Thymus (tissue), 11 donors: Measurements from ENCODE around the gene MERTK. TPM values are rescaled to one million over a fixed set of nuclear protein-coding genes. Genes with fewer than 3 reads are reported as not detected.

Source experiments
- DNase-seq, 9 donors: peaks; one replicate each; pipeline ENCODE4 v3.0.0-alpha.2; 2013; ENCODE audit warnings: low spot score in 9 of 9, low read depth in 6 of 9, missing footprints in 1 of 9
- H3K27ac ChIP-seq, 2 donors: one replicate each; pipeline ENCODE4 v1.5.1; 2013; ENCODE audit warnings: control low read depth in 1 of 2, low read depth in 1 of 2, low read length in 1 of 2, mild to moderate bottlenecking in 1 of 2, moderate library complexity in 1 of 2
- H3K27me3 ChIP-seq, 2 donors: one replicate each; pipeline ENCODE4 v1.5.1; 2013; ENCODE audit warnings: low read length in 1 of 2; ENCODE audit not compliant: control insufficient read depth in 2 of 2, insufficient read depth in 1 of 2
- H3K36me3 ChIP-seq, 2 donors: one replicate each; pipeline ENCODE4 v1.5.1; 2013; ENCODE audit warnings: low read length in 1 of 2, mild to moderate bottlenecking in 1 of 2, moderate library complexity in 1 of 2; ENCODE audit not compliant: control insufficient read depth in 2 of 2, insufficient read depth in 2 of 2
- H3K4me1 ChIP-seq, 2 donors: one replicate each; pipeline ENCODE4 v1.5.1; 2013; ENCODE audit warnings: low read length in 2 of 2; ENCODE audit not compliant: control insufficient read depth in 2 of 2, insufficient read depth in 2 of 2
- H3K4me3 ChIP-seq, 2 donors: one replicate each; pipeline ENCODE4 v1.5.1; 2013; ENCODE audit warnings: low read length in 2 of 2, control low read depth in 1 of 2, mild to moderate bottlenecking in 1 of 2
- H3K9me3 ChIP-seq, 2 donors: one replicate each; pipeline ENCODE4 v1.5.1; 2013; ENCODE audit warnings: low read length in 1 of 2, mild to moderate bottlenecking in 1 of 2; ENCODE audit not compliant: control insufficient read depth in 2 of 2, insufficient read depth in 1 of 2
- WGBS: extraction: QIAGEN DNeasy Blood & Tissue Kit; methylation state at CpG from one replicate; pipeline ENCODE4 v1.1.7; 2013; 5-methylcytosine and 5-hydroxymethylcytosine counted together
- polyA plus RNA-seq: library from polyadenylated mRNA; stranded (reverse); fragments of 200-250 nt; gene quantifications from one replicate; pipeline ENCODE4 v1.2.3, GENCODE V29; 2013
- total RNA-seq: library from RNA; stranded (reverse); fragments of 120-200 nt; gene quantifications from one replicate; pipeline ENCODE4 v1.2.4, GENCODE V29; 2013
- donor health status: healthy.

MERTK gene
- total and polyA plus RNA-seq, 2 donors, result 5.7 to 16.5 TPM

DNA sequence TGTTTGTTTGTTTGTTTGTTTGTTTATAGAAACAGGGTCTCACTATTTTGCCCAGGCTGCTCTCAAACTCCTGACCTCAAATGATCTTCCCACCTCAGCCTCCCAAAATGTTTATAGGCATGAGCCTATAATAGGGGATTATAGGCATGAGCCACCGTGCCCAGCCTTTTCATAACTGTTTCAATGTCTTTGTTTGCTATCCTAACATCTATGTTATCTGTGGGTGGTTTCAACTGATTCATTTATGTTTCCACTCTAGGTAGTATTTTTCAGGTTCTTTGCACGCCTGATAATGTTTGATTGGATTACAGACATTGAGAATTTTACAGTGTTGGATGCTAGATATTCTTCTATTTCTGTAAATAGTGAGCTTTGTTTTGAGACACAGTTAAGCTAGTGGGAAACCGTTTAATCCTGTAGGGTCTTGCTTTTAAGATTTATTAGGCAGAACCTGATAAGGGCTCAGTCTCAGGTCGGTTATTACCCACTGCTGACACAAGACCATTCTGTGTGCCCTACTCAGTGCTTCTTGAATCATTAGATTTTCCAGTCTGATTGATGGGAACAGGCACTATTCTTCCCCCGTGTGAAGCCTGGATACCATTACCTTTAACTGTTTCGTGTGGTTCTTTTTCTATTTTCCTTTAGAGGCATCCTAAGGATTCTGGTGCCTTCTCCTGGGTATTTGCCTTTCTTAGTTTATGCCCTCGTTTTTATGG is 80.2 kb downstream of the MERTK start:
- no peaks in the 10 kb centered on the region for H3K36me3 ChIP-seq
- no peak overlapping the region for H3K4me3 ChIP-seq
- no peaks in the 10 kb centered on the region for H3K4me1 ChIP-seq
- 95% methylated on average over 7 of the region's 7 CpGs for WGBS
- DNase-seq, result no peak
- H3K27me3 ChIP-seq, result no peaks in the 10 kb centered on the region
- H3K27ac ChIP-seq, result no peak overlapping the region
- peaks cover 0 to 3% of the 10 kb centered on the region in 2 donors for H3K9me3 ChIP-seq

DNA sequence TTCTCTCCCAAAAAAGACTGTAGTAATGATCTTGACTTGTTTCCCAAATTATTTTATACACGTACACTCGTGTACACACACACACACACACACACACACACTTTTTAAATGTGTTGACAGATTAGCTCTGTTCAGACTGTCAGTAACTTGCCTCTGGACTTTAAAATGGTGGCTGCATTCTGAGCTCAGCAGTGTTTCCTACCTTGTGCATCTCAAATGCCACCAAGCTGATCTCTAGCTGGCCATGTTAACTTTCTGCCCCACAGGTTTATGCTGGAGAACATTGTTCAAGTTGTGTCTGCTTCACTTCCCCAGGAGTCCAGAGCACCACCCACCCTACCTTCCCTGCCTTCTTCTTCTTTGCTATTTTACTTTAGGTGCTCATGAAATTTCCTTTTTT is 83.3 kb downstream of the MERTK start:
- Histone ChIP-seq H3K27ac (no peak overlapping the region), H3K4me1 (no peaks in the 10 kb centered on the region), H3K4me3 (no peak overlapping the region), H3K36me3 (no peaks in the 10 kb centered on the region), H3K9me3 (peaks cover 0 to 4% of the 10 kb centered on the region in 2 donors), H3K27me3 (no peaks in the 10 kb centered on the region)
- DNase-seq, result no peak
- 96% methylated on average over 2 of the region's 2 CpGs for WGBS

DNA sequence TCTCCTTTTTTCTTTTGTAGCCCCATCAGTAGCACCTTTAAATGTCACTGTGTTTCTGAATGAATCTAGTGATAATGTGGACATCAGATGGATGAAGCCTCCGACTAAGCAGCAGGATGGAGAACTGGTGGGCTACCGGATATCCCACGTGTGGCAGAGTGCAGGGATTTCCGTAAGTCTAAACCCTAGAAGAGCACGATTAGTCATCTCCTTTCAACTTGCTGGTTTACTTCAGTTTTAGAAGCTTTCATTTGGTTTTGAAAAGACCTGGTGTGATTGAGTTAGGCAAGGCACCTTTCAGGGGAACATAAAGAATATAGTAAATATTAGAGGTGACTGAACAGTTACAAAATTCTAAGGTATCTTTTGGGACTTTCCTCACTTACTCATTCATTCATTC is 84.4 kb downstream of the MERTK start:
- Histone ChIP-seq H3K36me3 (no peaks in the 10 kb centered on the region), H3K9me3 (peaks cover 0 to 4% of the 10 kb centered on the region in 2 donors), H3K4me3 (no peak overlapping the region), H3K27me3 (no peaks in the 10 kb centered on the region), H3K27ac (no peak overlapping the region), H3K4me1 (no peaks in the 10 kb centered on the region)
- no peak for DNase-seq
- 94% methylated on average over 5 of the region's 5 CpGs for whole genome bisulfite sequencing

DNA sequence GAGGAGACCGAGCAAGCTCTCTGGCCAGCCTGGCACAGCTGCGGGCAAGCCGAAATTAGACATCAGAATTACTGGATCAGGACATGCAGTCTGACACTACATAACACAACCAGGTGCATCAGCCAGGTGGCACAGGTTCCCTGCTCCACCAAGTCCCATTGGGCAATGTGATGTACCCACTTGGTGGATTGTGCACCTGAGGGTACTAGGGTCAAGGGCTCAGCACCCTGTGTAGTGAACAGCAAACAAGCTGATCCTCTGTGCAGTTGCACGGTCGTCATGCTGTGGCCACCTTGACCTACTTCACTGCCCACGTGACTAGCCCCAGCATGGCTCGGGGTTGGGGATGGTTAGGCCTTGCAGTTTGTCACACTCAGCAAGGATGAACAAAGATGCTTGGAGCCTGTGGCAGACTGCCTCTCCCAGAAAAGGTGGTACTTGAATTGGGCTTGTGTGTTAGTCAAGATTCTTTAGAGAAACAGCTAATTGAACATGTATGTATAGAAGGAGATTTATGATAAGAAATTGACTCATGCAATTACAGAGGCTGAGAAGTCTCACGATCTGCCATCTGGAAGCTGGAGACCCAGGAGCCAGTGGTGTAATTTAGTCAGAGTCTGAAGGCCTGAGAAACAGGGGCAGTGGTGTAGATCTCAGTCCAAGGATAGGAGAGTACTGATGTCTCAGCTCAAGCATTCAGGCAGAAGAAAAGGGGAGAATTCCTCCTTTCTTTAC is 85.2 kb downstream of the MERTK start:
- Histone ChIP-seq H3K4me1 (no peaks in the 10 kb centered on the region), H3K9me3 (peaks cover 0 to 4% of the 10 kb centered on the region in 2 donors), H3K4me3 (no peak overlapping the region), H3K27me3 (no peaks in the 10 kb centered on the region), H3K36me3 (no peaks in the 10 kb centered on the region), H3K27ac (no peak overlapping the region)
- 91% methylated on average over 8 of the region's 8 CpGs for WGBS
- DNase-seq, result no peak

DNA sequence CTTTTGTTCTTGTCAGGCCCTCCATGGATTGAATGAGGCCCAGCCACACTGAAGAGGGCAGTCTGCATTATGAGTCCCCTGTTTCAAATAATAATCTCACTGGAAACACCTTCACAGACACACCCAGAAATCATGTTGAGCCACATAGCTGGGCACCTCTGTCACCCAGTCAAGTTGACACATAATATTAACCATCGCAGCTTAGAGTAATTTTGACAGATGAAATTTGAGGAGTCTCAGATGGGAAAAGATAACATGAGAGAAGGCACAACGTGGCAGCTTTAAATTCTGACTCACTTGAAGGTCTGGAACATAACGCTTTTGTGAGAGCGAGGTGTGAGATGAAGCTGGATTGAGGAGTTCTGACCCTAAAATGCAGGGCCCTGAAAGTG is 85.8 kb downstream of the MERTK start:
- Histone ChIP-seq H3K27ac (no peak overlapping the region), H3K4me3 (no peak overlapping the region), H3K9me3 (peaks cover 0 to 4% of the 10 kb centered on the region in 2 donors), H3K4me1 (no peaks in the 10 kb centered on the region), H3K27me3 (no peaks in the 10 kb centered on the region), H3K36me3 (no peaks in the 10 kb centered on the region)
- no peak for DNase-seq
- 96% methylated on average over 4 of the region's 4 CpGs for WGBS

DNA sequence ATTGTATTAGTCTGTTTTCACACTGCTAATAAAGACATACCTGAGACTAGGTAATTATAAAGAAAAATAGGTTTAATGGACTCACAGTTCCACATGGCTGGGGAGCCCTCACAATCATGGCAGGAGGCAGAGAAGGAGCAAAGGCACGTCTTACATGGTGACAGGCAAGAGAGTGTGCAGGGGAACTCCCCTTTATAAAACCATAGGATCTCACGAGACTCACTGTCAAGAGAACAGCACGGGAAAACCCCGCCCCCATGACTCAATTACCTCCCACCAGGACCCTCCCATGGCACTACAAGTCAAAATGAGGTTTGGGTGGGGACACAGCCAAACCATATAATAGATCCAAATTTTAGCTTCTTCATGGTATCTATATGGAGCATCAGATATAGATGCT is 87.1 kb downstream of the MERTK start:
- 84% methylated on average over 4 of the region's 4 CpGs for WGBS
- Histone ChIP-seq H3K9me3 (peaks cover 0 to 4% of the 10 kb centered on the region in 2 donors), H3K27ac (no peak overlapping the region), H3K27me3 (no peaks in the 10 kb centered on the region), H3K4me3 (no peak overlapping the region), H3K36me3 (no peaks in the 10 kb centered on the region), H3K4me1 (no peaks in the 10 kb centered on the region)
- no peak for DNase-seq

DNA sequence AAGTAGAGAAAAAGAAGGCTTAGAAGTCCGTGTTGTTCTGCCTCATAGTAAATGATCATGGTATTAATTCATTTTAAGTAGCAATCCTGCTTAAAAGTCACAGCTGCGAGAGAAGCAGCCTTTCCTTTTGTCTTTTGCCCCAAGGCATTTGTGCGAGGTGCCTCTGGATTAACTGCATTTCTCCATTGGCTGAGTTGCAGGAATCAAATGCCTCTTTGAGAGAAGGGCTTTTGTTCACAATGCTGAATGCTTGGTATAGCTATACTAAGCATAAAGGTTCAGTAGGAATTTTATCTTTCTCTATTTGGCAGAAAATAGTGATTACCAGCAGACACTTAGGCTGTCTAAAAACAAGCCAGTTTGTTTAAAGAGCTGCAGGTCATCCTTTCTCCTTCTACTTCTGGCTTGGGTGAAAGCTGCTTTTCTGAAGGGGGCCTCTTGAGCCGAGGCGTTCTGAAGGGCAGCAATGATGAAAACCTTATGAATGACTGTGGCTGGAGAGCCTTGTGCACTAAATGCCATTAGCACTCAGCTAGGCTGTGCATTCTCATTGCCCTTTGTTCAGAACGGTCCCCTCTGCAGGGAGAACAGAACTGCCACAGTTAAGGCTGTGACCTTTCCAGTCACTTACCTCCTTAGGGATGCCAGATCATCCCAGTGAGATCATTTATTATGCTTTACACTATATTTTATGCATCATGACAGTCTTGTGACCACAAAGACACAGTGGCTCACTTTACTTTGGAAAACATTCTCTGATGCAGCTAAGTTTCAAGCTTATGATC is 87.9 kb downstream of the MERTK start:
- no peaks in the 10 kb centered on the region for H3K36me3 ChIP-seq
- no peak for DNase-seq
- 86% methylated on average over 6 of the region's 6 CpGs for WGBS
- H3K4me1 ChIP-seq, result no peaks in the 10 kb centered on the region
- no peak overlapping the region for H3K27ac ChIP-seq
- H3K4me3 ChIP-seq, result no peak overlapping the region
- H3K9me3 ChIP-seq, result peaks cover 0 to 4% of the 10 kb centered on the region in 2 donors
- H3K27me3 ChIP-seq, result no peaks in the 10 kb centered on the region

DNA sequence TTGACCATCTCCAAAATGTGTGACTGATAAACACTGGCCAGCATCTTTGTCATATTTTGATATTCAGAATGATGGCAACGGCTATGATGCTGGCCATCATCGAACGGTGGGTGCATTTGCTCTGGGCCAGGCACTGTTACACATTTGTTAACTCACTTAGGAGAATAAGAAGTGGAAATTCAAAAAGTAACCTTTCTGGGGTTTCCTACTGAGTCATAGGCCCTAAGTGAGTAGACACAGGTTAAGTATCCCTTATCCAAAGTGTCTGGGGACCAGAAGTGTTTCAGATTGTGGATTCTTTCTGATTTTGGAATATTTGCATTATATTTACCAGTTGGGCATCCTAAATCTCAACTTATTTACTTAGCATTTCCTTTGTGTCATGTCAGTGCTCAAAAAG is 92.0 kb downstream of the MERTK start:
- H3K4me1 ChIP-seq, result no peaks in the 10 kb centered on the region
- DNase-seq, result no peak
- H3K4me3 ChIP-seq, result no peak overlapping the region
- H3K27me3 ChIP-seq, result no peaks in the 10 kb centered on the region
- H3K36me3 ChIP-seq, result no peaks in the 10 kb centered on the region
- no peaks in the 10 kb centered on the region for H3K9me3 ChIP-seq
- WGBS, result 98% methylated on average over 3 of the region's 3 CpGs
- H3K27ac ChIP-seq, result no peak overlapping the region

DNA sequence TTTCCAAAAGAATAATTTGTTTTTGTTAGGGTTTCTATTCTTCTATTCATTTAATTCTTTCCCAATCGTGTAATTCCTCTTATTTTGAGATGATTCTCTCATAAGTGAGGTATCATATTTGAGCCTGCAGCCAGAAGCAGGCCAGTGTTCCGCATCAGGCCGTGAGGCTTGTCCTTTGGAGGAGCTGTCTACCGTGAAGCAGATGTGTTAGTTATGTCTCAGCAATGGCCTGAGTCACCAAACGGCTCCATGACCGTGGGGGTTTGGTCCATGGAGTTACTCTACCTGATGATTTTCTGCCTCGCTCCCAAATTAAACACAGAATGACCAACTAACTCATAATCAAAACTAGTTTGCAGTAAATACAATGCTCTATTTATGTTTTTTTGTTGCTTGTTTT is 92.4 kb downstream of the MERTK start:
- Histone ChIP-seq H3K4me3 (no peak overlapping the region), H3K27ac (no peak overlapping the region), H3K9me3 (no peaks in the 10 kb centered on the region), H3K4me1 (no peaks in the 10 kb centered on the region), H3K36me3 (no peaks in the 10 kb centered on the region), H3K27me3 (no peaks in the 10 kb centered on the region)
- DNase-seq, result no peak
- 95% methylated on average over 7 of the region's 7 CpGs for WGBS
